HS-5 (cell line): Measurements from ENCODE around the gene GLUD1.
"Not testable (repeated sequence)": the region's sequence is repeated elsewhere in the genome, so short reads cannot be mapped to it uniquely, and the experiment has no call there.

Experiments used
- DNase-seq: peaks from one replicate; pipeline ENCODE4 v3.0.0-alpha.2; 2012; ENCODE audit warnings: low read depth

GLUD1 gene

GRCh38 chr10:87089746-87090145, 4.9 kb downstream of the GLUD1 start:
- no peak for DNase-seq

GRCh38 chr10:87085537-87085936, 9.1 kb downstream of the GLUD1 start:
- DNase-seq, result no peak

- peak; percentile 47 for DNase-seq
Measured at GRCh38 chr10:87084291-87084782, 10.3 kb downstream of the GLUD1 start.

GRCh38 chr10:87083576-87084290, 10.9 kb downstream of the GLUD1 start:
- DNase-seq, result peak; percentile 16

DNA sequence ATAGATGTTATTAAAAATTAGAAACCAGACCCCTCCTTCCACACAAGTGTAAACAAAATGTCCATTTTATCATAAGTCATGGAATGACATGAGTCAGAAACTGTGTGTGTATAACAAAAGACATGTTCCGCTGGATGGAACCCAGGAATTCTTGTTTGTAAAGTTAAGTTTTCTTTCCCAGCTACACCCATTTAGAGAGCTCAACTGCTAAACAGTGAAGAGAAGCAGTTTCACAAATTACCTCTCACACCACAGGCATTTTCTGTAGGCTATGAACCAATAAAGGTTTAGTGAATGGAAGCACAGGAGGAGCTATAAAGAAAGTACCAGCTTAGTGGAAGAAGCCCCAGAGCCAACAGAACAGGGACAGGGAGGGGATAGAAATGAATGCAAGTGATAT, 12.4 kb downstream of the GLUD1 start:
- peak; percentile 26 for DNase-seq

- not testable (repeated sequence) for DNase-seq
Measured at GRCh38 chr10:87081574-87081973, 13.1 kb downstream of the GLUD1 start.

DNA sequence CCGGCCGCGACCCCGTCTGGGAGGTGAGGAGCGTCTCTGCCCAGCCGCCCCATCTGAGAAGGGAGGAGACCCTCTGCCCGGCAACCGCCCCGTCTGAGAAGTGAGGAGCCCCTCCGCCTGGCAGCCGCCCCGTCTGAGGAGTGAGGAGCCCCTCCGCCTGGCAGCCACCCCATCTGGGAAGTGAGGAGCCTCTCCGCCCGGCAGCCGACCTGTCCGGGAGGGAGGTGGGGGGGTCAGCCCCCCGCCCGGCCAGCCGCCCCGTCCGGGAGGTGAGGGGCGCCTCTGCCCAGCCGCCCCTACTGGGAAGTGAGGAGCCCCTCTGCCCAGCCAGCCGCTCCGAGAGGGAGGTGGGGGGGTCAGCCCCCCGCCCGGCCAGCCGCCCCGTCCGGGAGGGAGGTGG, 14.0 kb downstream of the GLUD1 start:
- not testable (repeated sequence) for DNase-seq

DNA sequence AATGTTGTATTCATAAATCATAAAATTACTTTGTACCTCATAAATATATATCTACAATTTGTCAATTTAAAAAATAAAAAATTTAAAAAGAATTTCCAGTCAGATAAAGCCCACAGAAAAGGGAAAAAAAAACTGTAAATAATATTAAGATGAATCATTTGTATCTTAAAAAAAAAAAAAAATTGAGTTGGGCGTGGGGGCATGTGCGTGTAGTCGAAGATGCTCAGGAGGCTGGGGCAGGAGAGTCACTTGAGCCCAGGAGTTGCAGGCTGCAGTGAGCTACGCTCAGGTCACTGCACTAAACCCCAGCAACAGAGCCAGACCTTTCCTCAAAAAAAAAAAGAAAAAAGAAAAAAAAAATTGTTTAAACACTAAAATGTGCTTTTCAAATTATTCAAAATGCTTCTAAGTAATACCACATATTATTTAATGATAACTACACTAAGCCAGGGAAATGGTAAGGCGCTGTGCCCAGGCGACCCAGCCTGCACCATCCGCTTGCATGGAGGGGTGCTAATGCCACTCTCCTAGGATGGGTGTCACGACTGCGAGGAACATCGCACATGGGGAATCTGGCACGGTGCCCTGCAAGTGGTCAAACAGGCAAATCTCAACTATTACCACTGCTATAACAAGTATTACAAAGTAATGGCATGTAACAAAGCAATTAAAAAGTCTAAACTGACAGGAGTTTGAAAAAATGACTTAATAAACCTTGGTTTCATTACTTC, 15.4 kb downstream of the GLUD1 start:
- DNase-seq, result no peak

DNA sequence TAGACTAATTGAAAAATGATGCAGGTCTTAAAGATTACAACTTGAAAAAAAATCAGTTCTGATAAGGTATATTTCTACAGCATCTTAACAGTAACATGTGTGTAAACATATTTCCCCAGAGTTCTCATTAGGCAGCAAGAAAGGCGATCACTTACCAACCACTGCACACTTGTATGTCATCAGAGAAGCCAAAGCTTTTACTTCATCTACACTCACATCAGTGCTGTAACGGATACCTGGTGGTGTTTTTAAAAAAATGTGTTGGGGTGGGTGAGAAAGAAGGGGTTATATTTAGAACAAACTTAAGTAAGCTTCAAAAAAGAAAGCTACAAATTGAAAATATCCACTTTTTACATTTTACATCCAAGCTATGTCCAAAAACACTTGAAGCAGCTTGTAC, 18.2 kb downstream of the GLUD1 start:
- DNase-seq, result not testable (repeated sequence)

- DNase-seq, result no peak
Measured at GRCh38 chr10:87072449-87072848, 22.2 kb downstream of the GLUD1 start.

- DNase-seq, result no peak
Measured at GRCh38 chr10:87068281-87068680, 26.4 kb downstream of the GLUD1 start.

DNA sequence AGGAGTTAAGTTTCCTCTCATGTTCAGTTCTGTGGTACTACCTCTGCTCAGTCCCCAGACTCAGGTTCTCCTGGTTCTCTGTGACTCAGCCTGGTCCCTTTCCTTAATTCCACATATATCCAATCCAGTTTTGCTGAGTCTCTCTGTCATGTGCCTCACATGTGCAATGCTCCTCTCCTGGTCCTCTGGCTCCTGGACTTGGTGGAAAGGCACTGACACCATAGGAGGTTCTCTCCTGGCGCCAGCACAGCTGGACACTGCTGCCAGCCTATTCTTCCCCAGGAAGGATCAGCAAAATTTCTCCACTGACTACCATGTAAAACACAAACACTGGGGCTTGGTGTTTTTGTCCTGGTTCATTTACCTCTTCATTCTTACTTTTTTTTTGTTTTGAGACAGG, 27.8 kb downstream of the GLUD1 start:
- no peak for DNase-seq

DNA sequence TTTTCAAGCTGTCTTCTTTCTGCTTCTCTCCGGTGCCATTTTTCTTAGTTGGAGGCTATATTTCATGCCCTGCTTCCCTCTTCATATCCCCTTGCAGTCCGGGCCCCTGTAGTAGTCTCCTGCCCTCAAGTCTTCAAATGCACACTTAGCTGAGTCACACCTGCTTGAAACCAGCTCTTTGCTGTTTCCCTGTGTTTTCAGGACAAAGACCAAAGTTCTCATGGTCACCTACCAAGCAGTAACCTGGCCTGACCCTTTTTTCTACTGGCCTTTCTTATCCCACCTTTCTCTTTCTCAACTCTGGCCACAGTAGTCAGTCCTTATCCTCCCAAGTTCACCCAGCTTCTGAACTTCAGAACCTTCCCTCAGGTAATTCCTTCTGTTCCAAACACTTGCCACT, 28.5 kb downstream of the GLUD1 start:
- no peak for DNase-seq

- no peak for DNase-seq
Measured at GRCh38 chr10:87064651-87065050, 30.0 kb downstream of the GLUD1 start.

DNA sequence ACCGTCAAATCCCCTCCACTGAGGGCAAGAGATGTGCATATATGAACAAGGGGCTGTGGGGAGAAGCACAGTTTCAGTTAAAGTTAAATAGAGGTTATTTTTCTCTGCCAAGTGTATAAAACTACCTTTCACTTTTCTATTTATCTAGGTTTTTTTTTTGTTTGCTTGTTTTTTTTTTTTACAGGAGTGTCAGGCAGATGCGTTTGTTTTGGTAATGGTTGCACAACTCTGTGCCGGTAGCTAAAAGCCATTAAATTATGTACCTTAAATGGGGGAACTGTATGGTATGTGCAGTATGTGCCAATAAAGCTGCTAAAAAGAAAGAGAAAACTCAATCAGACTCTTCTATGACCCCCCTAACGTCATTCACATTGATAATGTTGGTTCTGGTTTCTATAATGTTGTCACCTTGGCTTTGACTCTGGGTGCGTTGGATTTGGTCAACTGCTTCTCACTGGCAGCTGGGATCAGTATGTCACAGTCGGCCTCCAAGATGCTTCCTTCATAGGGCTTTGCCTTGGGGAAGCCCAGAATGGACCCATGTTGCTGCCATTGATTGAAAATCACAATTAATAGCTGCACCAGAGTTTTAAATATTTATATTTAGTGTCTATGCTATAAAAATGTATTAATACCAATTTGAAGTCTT, 34.2 kb downstream of the GLUD1 start:
- no peak for DNase-seq

GRCh38 chr10:87059401-87059800, 35.2 kb downstream of the GLUD1 start:
- no peak for DNase-seq

GRCh38 chr10:87058171-87058570, 36.5 kb downstream of the GLUD1 start:
- no peak for DNase-seq

- DNase-seq, result peak; percentile 15
Measured at GRCh38 chr10:87054373-87055295, 40.0 kb downstream of the GLUD1 start.

- DNase-seq, result no peak
Measured at GRCh38 chr10:87053577-87054181, 41.0 kb downstream of the GLUD1 start.

- DNase-seq, result no peak
Measured at GRCh38 chr10:87053111-87053510, 41.5 kb downstream of the GLUD1 start.

DNA sequence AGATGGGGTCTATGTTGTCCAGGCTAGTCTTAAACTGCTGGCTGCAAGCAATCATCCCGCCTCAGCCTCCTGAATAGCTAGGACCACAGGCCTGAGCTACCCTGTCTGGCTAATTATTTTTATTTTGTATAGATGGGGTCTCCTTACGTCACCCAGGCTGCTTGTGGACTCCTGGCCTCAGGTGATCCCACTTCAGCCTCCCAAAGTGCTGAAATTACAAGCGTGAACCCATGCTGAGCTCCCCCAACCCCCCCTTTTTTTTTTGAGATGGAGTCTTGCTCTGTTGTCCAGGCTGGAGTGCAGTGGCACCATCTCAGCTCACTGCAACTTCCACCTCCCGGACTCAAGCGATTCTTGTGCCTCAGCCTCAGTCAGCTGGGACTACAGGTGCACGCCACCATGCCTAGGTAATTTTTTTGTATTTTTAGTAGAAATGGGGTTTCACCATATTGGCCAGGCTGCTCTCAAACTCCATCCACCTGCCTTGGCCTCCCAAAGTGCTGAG, 49.2 kb downstream of the GLUD1 start:
- no peak for DNase-seq
